IPS DF 4.7 (cell line): ENCODE data around the gene FOXO3.

Experiments
- DNase-seq: peaks from one replicate; pipeline ENCODE4 v3.0.0-alpha.2; 2013; ENCODE audit warnings: low spot score; ENCODE audit errors: extremely low read depth

The FOXO3 gene

DNA sequence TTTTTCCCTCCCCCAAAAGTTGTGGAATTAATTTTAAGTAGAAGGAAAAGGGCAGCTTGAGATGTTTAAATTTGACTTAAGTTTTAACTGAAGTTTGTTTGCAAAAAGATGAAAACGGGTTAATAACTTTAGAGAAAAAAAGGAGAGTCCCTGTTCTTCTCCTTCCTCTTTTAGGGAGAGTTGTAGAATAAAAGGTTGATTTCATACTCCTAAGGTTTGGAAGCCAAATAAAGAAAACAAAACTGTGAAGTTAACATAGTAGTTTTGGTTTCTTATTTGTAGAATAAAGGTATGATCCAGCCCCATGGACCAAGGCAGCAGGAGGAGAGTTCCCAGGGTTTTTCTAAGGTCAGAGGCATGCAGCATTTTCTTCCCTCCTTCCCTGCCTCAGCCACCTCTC, 33.4 kb downstream of the FOXO3 start:
- no peak for DNase-seq

DNA sequence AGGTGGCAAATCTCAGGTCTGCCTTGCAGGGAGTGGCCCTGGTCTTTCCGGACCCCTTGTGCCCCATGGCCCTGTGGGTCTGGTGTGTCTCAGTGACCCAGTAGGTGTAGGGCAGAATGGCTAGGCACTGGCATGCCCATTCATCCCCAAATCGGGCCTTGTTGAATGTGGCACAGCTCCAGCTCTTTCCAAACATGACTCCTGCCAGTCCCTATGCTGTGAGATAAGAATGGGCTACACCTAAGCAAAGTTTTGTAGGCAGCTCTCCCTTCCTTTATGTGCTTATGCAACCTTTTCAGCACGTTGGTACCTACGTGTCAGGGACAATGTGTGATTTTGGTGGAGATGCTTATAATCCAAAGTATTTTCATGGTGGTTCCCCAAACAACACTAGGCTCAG, 33.9 kb downstream of the FOXO3 start:
- DNase-seq = no peak

DNA sequence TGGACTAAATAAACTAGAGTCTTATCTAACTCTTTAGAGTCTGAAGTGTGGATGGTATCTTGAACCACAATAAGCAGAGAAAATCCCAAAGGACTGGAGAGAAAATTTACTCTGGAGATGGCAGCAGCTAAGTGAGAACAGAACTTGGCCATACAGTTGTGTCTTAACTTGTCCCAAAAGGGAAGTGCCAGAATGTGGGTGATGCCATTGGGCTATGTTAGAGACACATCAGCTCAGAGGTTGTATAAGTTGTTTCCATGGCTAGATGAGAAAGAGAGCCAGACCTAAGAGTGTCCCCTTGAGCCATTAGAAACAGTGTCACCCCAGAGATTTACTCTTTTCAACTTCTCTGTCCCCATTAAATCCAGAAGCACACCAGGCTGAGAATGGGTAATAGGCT, 36.2 kb downstream of the FOXO3 start:
- DNase-seq = no peak

DNA sequence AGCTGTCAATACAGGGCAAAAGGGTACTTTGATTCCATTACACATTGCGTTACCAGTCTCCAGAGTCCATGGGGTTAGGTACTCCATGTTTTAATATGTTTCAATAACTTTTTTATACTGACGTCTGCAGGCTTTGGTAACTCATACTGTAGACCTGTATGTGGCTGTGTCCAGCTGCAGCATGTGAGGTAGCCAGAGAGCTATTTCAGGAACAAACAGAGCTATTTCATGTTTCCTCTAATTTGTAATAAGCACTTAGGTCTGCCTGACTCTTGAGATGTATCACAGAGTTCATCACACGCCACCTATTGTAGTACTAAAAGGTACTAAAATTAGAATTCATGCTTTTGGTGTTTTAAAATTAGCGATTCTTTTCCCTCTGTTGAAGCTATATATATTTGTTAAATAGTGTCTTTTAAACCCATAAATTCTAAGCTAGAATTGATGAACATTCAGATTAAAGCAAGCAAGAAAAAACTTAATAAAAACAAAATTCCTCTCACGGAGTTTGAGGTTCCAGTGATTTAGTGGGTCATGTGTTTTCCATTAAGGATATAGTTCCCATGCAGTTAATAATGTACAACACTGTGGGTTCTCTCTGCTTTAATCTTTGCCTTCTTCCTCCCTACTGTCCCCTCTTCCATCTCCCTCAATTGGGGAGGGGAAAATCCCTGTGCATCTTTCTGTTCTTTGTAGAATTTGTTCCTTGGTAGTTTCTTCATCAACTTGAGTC, 37.0 kb downstream of the FOXO3 start:
- DNase-seq = no peak

DNA sequence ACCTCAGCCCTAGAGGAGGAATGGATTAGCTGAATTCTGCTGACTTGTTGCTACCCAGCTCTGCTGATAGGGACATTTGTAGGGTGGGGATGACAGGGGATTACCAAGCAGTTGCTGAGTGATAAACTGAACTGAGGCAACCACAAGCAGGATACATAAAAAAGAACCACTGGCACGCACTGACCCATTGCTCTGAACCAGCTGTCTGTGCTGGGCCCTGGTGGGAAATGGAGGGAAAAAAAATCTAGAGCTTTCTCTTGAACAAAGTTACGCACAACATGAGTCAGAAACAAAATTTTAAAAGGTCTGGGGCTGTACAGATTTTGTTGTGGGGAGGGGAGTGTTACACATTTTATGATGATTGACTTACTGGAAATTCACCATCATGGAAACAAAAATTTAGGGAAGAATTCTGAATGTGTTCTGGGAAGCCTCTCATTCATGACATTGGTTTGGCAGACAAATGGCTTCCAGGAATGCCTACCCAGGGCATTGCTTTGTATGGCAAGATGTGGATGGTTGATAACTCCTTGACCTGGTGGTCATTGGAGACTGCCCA, 37.7 kb downstream of the FOXO3 start:
- DNase-seq = no peak

DNA sequence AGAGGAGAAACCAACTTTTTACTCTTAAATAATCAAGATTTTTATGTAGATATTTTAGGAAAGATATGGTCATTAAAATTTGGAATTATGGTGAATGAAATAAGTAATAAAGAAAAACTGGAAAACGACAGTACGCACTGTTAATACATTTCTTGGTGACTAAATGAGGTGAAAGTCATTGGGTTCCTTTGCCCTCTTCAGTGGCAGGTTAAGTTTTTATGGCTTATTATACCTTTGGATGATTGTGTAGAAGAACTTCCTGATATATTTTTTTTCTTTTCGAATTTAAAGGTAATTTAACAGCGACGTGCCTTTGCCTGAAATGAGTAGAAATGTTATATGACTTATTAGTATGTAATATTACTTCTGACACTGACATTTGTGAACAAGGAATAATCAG, 43.4 kb downstream of the FOXO3 start:
- DNase-seq = no peak

DNA sequence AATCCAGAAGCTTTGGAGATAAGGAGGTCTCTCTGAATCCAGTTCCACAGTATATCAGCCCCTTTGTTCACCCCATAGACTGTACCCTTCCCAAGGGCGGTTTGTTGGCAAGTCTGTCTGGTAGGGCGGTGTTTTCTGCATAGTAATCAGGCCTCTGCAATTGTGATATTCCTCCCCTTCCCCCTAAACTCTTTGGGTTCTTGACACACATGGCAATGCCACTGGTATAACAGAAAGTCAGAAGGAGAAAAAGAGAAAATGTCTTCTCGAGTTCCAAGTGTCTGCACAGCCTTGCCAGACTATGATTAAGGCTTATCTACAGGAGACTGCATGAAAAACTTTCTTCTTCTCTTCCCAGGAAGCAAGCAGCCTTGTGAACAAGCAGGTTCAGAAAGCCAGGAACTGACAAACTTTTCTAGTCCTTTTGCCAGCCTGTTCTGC, 45.6 kb downstream of the FOXO3 start:
- DNase-seq = no peak

DNA sequence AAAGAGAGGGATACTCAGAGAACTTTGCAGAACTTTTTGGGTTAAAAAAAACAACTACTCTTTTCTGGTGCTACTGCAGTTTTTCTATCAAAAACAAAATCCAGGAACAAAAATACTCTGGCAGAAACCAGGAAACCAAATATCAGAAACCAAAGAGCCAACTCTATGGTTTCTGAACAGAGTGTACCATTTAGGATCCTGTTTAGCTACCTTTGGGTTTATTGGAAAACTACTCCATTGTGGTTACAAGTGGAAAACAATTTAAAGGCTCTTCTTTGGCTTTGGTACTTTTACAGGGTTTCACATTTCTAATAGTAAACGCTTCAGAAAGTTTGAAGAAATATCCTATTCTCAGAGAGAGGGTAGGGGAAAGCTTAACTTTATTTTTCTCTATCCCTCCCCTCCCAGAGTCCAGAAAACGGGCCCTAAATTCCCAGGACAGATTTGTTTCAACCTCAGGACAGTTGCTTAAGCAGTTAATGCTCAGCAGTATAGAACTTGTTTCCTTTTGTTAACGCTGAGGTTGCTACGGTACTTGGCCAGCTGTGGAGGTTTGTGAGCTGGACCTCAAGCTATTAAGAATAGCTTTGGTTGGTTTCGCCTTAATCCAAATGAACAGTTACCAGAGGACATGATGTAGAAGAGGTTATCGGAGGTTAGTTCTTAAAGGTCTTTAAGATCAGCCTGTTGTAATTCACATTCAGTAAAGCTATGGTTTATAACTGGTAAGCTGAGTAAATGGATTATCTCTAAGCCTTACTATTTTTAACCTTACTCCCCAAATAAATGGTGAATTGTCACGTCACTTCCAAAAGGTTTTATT, 47.9 kb downstream of the FOXO3 start:
- DNase-seq = no peak

DNA sequence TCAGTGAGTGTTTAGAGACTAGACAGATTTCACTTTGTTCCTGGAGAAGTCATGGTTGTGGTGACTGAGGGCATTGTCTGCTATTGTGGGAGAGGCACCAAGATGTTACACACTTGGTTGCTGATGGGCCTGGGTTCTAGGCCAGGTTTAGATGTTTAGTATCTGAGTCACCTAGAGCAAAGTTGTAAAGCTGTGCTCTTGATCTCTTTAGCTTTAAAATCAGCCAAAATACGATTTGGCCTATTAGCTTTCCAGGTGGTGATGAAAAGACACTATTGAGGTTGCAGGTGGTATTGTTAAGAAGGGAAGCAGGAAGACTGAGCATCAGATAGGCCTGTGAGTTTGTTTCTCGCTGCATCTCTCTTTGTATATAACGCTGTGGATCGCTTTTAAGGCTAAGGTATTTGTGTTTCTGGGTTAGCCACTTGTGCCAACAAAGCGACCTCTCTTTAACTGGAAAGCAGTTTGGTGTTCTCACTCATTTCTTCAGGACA, 48.6 kb downstream of the FOXO3 start:
- no peak for DNase-seq

DNA sequence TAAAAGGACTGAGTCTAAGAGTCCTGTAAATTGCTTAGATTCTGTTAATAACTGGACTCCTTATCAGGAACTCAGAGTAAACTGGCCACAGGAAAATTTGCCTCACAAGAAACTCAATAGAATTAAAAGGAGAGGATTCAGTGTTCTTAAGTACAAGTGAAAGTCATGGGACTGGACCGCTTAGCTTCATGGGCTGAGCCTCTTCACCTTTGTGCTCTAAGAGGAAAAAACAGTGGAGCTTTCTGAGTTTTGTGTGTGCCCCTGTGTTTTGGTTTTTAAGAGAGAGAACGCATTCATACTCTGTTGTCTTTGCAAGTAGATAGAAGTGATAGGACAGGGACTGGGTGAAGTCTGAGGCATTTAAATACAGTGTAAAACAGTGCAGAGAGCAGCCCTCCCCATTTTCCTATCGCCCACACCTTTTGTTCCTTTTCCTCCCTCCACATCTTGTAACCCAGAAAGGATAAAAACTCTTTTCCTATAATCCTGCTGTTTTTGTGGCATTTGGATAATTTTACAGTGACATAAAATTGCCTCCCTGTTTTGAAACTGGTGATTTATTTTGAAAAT, 49.6 kb downstream of the FOXO3 start:
- no peak for DNase-seq

DNA sequence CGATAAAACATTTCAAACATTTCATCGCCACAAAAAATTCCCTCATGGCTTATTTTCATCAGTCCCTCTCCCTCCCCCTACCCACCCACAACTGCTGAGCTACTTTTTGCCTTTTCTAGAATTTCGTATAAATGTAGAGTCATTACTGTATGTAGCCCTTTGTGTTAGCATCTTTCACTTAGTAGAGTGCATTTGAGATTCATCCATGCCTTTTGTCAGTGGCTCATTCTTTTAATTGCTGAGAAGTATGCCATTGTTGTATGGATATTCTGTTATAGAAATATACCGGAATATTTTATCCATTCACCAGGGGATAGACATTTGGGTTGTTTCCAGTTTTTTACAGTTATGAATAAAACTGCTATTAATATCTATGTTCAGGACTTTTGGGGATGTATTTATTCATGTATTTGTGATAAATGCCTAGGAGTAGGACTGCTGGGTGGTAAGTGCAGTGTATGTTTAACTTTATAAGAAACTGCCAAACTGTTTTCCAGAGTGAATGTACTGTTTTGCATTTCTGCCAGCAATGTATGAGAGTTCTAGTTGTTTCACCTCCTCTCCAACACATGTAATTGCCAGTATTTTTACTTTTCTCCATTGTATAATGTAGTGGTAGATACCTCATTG, 50.4 kb downstream of the FOXO3 start:
- no peak for DNase-seq

DNA sequence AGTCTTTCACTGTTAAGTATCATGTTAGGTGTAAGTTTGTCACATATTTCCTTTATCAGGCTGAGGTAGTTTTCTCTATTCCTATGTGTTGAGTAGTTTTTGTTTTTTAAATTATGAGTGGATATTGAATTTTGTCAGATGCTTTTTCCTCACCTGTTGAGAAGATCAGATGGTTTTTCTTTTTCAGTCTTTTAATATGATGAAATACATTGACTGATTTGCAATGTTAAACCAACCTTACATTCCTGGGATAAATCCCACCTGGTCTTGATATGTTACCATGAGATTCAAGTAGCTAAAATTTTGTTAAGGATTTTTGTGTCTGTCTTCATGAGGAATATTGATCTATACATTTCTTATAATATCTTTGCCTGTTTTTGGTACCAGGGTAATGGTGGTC, 52.1 kb downstream of the FOXO3 start:
- no peak for DNase-seq

DNA sequence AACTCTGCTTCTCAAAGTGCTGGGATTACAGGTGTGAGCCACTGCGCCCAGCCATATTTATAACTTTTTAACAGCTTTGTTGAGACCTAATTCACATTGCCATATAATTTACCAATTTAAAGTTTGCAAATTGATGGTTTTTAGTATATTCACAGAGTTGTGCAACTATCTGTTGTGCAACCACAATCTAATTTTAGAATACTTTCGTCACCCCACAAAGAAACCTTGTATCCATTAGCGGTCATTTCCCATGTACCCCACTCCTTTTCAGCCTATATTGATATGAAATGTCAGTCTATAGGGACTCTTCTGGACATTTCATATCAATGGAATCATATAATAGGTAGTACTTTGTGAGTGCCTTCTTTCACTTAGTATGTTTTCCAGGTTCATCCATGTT, 55.8 kb downstream of the FOXO3 start:
- no peak for DNase-seq

DNA sequence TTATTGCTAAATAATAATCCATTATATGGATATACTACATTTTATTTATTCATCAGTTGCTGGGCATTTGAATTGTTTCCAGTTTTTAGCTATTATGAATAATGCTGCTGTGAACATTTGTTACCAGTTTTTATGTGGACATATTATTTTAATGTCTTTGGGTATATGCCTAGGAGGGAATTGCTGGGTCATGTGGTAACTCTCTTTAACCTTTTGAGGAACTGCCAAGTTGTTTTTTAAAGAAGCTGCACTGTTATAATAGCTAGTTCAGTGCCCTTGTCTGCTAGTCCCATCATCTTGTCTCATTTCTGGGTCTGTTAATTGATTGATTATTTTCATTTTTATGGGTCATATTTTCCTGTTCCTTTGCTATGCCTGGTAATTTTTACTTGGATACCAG, 56.3 kb downstream of the FOXO3 start:
- DNase-seq = no peak

DNA sequence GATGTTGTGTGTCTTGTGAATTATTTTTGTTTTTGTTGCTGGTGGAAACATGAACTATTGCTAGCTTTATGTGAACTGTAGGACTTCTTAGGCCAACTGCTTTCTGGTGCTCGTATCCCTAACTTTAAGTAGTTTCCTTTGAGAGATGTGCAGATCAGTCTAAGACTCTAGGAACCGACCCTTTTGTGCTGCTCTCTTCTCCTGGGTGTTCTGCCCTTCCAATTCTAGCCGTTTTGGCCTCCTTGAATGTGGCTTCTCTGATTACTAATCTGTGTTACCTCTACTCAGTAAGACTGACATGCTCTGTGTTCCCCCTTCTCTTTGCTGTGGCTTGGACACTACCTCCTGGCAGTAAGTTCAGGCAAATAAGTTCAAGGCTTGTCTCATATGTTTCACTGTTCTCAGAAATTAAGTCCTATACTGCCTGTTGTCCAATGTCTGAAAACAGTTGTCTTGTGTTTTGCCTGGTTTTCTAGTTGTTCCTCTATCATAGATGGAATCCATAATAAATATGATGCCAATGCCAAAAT, 58.0 kb downstream of the FOXO3 start:
- DNase-seq = no peak

DNA sequence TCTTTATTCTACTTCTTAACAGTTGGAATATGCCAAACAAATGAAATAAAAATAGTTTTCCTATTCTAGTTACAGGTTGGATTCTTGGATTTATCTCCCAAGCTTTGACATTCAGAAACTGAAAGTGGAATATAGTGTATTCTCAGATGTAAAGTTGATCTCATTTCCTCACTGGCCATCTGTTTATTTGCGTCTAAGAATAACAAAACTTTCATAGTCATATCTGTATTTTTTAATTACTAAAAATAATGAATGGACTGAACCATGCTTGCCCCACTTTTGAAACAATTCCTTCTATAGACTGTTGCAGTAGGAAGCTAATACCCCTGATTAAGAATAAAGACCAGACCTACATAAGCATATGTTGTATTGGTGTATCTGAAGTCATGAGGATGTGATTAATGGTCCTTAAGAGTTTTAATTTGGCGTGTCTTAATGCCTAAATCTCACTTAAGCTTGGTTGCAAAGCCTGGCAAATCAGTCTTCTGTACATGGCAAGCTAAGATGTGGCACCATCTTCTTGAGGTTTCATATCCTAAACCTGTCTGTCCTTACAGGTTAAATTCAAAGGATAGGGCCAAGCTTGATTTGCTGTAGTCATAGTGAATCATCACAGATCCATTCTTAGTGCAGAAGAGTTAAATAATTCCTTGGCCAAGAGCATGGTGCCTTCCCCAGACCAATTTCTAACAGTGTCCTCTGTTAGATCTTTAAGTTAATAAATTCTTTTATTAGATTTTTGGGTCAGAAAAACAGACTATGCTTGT, 58.9 kb downstream of the FOXO3 start:
- no peak for DNase-seq

DNA sequence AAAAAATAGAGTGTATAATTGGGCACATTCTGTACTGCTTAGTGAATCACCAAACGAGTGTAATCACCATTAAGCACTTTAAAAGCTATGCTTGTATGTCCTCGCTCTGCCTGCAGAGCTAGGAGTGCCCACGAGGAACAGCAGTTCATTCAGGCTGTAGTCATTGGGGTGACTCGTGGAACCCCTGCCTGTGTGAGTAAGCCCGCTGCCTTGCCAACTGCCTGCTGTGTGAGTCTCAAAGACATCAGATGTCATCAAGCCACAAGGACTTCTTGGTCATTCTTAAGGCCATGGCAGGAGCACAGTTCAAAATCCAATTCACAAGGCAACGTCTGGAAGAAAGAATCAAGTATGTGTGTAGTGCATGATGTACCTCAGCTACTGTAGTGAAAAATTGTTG, 60.4 kb downstream of the FOXO3 start:
- DNase-seq = no peak

DNA sequence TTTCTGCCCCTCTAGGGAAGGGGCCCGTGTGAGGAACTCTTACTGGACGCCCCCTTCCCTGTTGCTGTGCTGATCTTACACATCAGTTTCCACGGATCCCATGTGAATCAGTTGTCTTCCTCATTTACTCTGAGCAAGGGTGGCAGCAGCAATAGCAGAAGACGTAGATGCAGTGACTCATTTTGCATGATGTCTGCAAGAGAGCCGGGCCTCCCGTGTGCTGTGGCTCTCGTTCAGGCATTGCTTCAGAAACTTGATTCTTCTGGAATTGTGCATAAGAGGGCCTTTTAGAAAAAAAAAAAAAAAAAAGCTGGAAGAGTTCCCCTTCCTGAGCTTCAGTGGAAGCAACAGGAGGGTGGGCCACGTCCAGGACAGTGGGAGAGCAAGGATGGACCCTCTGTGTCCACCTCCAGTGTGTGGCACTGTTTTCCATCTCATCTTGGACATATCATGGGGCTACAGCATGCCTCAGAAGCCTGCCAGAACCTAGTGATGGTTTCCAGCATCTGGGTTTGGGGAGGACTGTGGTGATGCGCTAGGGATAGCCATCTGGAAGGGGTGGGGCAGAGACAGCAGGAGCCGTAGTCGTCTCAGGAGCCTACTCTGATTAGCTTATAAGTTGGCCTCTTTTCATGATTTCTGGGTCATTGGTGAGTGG, 62.1 kb downstream of the FOXO3 start:
- DNase-seq = no peak

DNA sequence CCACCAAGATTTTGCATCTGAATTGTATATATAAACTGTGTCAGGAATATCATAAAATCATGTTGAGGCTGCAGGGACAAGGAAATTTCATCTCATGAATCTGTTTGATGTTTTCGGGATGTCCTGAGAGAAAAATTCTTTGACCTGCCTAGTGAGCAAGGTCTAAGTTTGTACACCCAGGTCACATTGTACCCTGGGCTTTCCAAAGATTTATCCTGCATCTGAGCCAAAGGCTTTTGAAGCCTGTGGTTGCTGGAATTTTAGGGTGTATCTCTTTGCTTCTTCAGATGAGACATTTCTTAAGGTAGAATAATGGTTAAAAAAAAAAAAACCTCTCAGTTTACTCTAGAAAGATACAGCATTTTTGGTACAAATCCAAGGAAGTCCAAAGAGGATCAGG, 63.3 kb downstream of the FOXO3 start:
- DNase-seq = no peak

DNA sequence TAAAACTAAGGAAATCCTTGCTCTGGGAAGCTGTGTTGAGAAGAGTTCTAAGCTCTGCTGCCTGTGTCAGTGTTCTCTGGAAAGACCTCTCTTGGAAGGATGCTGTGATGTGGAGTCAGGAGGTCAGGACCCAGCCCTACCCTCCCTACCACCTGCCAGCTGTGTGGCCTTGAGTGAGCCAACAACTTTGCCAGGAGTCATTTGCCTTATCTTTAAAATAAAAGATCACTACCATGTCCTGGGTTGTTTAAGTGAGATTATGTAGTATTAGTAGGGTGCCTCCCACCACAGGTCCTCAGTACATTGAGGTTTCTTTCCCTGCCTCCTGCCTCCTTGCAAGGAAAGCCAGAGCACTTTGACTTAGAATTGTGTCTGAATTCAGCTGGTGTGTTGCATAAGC, 64.9 kb downstream of the FOXO3 start:
- DNase-seq = no peak
